Subcutaneous adipose tissue (tissue), 4 donors: ENCODE measurements around the gene FSTL4. TPM values are rescaled to one million over a fixed set of nuclear protein-coding genes. Genes with fewer than 3 reads are reported as not detected.

Experiments
- CTCF ChIP-seq: fragments of 450-650 bp; IDR thresholded peaks from one replicate; pipeline ENCODE4 v1.5.1; 2016; ENCODE audit warnings: low read depth, mild to moderate bottlenecking, control low read depth, antibody characterized with exemption, moderate library complexity
- total RNA-seq, 4 donors: library from RNA; depleted of rRNA; stranded (reverse); fragments of >200 nt; gene quantifications; one replicate each; pipeline ENCODE4 v1.1.0, GENCODE V29; 2016

FSTL4 gene
- total RNA-seq, 4 donors from 2014 or later: not detected

- TF ChIP-seq CTCF: no peak
These were observed 398.1 kb downstream of the FSTL4 start for GRCh38 chr5:133214153-133214820.

DNA sequence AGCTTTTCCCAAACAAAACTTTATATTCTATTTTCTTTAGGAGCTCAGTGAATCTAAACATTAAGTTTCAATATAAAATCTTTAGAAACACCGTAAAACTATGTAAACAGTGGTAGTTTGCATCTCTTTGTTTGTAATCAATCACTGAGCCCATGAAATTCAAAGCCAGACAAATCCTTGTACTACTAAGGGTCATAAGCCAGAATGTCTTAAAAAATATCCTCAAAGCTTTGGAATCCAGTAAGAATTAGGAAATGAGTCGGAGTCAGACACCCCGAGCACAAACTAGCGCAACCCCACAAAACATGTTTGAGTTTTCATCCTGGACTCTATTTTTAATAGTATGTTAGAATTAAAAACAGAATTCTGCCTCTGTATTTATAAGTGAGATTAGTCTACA is 406.7 kb downstream of the FSTL4 start:
- no peak for TF ChIP-seq CTCF

DNA sequence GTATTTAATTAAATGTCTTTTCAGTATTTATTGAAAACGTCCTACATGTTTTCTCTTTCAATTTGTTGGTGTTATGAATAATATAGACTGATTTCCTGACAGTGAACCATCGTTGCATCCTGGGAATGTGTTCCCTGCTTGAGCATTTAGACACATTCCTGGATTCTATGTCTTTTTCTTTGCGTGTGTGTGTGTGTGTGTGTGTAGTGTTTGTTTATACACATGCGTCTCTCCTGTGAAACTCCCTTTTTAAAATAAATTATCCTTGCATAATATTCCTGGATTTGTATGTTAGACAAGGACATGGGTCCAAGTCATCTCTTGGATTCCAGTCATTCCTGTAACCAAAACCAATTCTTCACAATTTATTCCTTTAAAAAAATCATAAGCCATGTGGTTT is 407.1 kb downstream of the FSTL4 start:
- TF ChIP-seq CTCF: no peak

GRCh38 chr5:133203317-133204305 is 408.7 kb downstream of the FSTL4 start:
- TF ChIP-seq CTCF: no peak

GRCh38 chr5:133202066-133202665 is 410.2 kb downstream of the FSTL4 start:
- TF ChIP-seq CTCF: no peak

DNA sequence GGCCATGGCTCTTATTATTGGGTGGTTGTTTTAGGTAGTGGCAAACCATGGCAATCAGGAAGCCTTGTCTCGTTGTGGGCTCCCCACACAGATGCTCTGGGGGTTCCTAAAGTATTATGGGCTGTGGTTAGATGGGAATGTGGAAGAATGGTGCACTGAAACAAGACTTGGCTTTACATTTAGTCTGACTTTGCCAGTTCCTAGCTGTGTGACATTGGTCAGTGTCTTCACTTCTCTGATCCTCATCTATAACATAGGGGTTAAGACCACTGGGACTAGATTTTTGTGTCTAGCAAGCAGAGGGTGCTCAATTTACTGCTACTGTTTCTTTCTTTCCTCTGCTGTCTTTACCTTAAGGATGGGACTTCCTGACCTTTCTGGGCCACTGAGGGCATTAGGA is 411.0 kb downstream of the FSTL4 start:
- no peak for TF ChIP-seq CTCF

GRCh38 chr5:133200256-133200655 is 412.1 kb downstream of the FSTL4 start:
- TF ChIP-seq CTCF: no peak
